Stimulated activated CD4-positive, alpha-beta T cell treated with anti-CD3 and anti-CD28 coated beads, Interleukin-1b, Interleukin-23, amount 100 ng/mL, for 4 hours (primary cell): ENCODE measurements around the gene THEMIS2.
"Not testable (repeated sequence)": the region's sequence is repeated elsewhere in the genome, so short reads cannot be mapped to it uniquely, and the experiment has no call there.

Source experiments
- DNase-seq, 2 donors: peaks; one replicate each; pipeline ENCODE4 v3.0.0-alpha.2; 2020; ENCODE audit warnings: low read depth in 2 of 2

THEMIS2 gene

GRCh38 chr1:27862671-27863537 is 9.4 kb upstream of the THEMIS2 start:
- DNase-seq, result no peak

- no peak for DNase-seq
These were observed 8.8 kb upstream of the THEMIS2 start for GRCh38 chr1:27863538-27863915.

DNA sequence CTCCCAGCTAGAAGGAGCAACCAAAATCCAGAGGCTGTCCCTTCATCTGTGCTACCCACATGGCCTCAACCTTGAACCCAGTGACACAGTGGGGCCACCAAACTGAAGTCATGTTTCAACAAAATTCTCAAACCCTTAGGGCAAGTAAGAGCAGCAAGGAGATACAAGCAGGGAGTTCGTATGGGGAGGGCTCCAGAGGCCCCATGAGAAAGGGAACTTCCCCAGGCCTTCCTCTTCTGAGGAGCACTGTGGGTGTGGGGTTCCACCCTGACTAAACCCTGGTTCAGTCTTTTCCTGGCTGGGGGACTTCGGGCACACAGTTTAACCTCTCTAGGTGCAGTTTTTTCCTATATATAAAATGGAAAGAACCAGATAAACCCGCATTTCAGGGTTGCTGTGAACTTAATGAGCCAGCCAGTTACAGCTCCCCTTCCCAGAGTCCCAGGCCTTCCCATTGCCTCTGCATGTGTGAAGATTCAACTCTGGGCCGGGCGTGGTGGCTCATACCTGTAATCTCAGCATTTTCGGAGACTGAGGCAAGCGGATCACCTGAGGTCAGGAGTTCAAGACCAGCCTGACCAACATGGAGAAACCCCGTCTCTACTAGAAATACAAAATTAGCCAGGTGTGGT is 8.0 kb upstream of the THEMIS2 start:
- no peak for DNase-seq

- DNase-seq, result no peak
These were observed 6.5 kb upstream of the THEMIS2 start for GRCh38 chr1:27865821-27866220.

GRCh38 chr1:27868556-27868931 is 3.8 kb upstream of the THEMIS2 start:
- DNase-seq, result no peak

DNA sequence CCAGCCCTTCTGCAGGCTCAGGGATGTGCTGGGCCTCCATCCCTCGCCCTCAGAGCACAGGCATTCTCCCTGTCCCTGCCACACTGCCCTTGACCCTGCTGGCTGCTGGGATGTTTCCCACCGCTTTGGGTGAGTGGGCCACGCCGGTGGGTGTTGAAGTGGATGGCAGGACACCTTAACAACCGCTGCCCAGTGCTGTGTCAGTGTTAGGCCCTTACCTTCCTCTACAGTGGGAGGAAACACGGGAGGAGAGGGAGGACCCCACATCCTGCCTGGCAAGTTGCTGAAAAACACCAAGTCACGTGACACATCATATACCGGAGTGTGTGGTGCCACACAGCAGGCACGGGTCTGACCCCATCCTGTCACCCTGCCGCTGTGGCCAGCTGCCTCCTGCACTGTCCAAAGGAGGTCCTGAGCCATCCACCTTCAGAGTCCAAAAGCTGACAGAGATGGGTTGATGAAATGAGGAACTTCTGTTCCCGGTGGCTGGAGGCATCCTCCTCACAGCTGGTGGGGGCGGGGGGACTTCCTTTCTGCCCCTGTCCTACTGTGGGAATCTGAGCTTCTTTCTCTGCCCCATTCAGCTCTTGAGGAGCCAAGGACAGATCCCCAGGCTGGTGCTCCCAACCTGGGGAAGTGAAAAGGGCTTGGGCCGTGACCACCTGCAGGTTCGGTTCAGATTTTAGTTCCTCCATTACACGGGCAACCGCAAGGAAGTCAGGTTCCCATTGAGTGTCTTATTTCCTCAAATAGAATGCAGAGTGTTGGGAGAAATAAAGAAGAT is 3.2 kb upstream of the THEMIS2 start:
- DNase-seq, result no peak

DNA sequence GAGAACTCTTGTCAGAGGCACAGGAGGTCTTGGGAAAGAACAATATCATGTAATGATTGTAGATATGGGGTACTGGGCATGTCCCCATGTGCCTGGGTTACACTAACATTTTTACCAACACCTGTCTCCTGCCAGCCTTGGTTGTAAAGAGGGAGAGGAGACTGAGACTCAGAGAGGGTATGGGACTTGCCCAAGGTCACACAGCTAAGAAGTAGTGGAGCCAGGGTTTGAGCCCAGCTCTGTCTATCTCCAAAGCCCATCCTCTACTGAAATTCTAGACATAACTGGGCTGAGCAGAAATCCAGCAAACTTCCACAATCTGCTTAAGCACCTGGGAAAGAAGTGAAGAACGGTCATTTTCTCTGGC is 2.6 kb upstream of the THEMIS2 start:
- DNase-seq, result no peak

GRCh38 chr1:27871076-27871475 is 1.3 kb upstream of the THEMIS2 start:
- not testable (repeated sequence) for DNase-seq

DNA sequence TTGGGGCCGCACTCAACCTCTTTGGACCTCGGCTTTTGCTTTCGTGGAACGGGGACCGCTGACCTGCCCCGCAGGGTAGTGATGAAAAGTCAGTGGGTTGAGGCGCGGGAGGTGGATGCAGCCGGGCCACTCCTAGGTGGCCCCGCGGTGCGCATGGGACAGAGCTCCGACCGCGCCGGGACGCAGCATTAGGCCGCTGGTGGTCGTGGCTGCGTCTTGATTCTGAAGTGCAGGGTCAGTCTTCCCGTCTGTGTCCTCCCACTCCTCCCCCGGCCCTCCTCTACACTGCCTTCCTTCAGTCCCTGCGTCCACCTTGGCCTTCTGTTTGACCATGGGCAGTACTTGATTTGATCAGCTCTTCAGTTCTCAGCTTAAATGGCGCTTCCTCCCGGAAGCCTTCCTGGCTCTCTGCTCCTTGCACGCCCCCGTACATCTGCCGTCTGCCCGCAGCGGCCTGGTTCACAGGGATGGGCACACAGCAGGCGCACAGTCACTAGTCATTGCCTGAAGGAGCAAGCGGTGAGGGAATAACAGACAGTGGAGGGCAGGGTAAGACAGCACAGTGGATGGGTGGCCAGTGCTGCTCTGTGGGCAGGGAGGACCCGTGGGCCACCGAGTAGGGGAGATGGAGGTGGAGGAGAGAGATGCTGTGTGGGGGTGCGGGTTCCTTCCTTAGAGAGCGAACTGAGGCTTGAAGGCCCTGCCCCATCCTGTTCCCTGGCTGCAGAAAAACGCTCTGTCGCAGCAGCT is 633 bp downstream of the THEMIS2 start:
- DNase-seq, result no peak

DNA sequence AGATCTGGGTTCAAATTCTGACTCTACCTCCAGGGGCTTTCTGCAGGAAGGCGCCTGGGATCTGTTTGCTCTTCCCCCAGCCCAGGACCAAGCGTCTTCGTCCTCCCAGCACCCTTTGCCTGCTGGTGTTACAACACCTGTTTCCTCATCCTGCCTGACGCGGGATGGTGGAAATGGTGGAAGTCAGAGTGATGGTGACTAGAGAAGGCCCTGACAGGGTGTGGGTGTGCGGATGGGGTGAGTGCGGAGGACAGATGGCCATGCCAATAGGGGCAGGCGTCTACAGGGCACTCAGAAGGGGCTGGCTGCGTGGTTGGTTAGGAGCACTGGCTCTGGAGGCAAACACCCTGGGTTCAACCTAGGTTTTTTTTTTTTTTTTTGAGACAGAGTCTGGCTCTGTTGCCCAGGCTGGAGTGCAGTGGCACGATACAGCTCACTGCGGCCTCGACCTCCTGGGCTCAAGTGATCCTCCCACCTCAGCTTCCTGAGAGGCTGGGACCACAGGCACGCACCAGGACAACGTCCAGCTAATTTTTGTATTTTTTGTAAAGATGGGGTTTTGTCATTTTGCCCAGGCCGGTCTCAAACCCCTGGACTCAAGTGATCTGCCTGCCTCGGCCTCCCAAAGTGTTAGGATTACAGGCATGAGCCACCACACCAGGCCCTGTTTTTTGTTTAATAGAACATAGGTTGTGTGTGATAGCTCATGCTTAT is 1.5 kb downstream of the THEMIS2 start:
- DNase-seq, result no peak

DNA sequence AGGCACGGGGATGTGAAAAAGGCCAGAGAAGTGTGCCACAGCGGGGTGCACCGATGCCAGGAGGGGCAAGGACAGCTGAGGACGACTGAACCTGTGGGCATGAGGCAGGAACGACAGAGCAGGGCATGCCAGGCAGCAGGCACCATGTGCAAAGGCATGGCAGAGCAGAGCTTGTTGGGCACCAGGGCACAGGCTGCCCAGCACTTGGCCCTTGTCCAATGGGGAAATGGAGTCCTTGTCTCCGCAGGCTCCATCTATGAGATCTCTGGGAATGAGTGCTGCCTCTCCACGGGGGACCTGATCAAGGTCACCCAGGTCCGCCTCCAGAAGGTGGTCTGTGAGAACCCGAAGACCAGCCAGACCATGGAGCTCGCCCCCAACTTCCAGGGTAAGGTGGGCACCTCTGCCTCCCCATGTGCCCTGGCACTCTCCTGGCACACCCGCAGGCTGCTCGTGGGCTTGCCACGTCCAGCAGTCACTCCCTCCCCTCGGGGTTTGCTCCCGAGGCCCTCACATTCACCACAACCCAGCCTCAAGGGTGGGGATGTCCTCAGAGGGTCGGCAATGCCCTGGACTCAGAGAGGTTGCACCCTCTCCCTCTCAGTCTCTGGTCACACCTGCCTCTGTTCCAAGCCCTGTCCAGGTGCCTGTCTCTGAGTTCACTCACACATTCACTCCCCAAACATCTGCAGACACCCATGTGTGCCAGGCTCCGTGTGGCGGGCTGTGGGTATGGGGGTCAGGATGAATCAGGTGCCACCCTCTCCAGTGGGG is 4.2 kb downstream of the THEMIS2 start:
- no peak for DNase-seq

DNA sequence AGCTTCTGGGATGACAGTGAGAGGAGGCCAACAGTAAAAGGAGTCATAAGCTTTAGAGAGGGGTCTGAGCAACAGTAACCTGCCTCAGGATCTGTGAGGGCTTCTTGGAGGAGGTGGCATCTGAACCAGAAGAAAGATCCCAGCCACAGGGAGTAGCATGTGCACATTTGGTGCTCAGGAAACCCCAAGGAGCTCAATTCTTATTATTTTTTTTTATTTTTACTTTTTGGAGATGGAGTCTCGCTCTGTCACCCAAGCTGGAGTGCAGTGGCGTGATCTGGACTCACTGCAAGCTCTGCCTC is 4.7 kb downstream of the THEMIS2 start:
- no peak for DNase-seq

DNA sequence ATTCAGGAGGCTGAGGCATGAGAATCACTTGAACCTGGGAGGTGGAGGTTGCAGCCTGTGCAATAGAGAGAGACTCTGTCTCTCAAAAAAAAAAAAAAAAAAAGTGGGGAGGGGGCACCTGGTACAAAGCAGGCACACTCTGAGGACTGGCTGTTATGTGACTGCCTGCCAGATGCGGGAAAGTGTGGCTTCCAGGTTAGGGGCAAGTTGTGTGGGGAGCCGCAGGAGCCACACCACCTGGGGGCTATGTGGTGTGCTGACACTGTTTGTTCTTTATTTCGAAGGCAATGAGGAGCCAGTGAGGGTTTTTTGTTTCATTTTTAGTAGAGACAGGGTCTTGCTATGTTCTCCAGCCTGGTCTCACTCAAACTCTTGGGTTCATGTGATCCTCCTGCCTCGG is 5.7 kb downstream of the THEMIS2 start:
- no peak for DNase-seq

DNA sequence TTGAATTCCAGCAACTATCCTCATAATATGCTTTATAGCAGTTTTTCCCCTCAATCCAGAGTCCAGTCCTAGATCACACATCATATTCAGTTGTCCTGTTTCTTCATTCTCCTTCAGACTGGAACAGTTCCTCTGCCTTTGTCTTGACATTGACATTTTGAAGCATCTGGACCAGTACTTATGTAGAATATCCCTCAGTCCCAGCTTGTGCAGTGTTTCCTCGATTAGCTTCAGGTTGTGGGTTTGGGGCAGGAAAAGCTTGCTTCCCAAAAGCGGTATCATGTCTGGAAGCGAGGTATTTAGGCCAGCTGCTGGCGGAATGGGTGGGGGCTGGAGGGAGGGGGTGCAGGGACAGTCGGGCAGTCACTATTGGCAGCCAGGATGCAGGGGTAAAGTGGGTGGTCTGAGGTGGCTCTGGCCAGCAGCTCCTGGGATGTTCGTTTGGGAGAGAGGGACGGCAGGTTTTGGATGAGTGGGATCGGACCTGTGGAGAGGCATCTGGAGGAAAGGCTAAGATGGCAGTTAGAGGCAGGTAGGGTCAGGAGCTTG is 6.5 kb downstream of the THEMIS2 start:
- DNase-seq, result no peak

DNA sequence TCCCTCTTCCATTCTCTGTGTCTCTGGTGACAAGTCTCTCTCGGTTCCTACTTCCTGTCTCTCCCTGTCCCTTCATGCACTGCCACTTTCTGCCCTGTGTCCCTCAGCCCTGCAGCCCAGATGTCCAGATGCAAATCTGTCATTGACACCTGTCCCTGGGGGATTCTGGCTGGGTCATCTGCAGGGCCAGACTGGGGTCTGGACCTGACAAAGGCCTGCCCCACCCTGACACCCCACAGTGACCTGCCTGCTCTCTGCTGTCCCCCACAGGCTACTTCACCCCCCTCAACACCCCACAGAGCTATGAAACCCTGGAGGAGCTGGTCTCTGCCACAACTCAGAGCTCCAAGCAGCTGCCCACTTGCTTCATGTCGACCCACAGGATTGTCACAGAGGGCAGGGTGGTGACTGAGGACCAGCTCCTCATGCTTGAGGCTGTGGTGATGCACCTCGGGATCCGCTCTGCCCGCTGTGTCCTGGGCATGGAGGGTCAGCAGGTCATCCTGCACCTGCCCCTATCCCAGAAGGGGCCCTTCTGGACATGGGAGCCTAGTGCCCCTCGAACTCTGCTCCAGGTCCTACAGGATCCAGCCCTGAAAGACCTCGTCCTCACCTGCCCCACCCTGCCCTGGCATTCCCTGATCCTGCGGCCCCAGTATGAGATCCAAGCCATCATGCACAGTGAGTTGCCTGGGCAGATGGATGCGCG is 7.2 kb downstream of the THEMIS2 start:
- DNase-seq, result no peak

GRCh38 chr1:27882543-27882903 is 10.2 kb downstream of the THEMIS2 start:
- no peak for DNase-seq

- no peak for DNase-seq
These were observed 11.2 kb downstream of the THEMIS2 start for GRCh38 chr1:27883536-27883935.

DNA sequence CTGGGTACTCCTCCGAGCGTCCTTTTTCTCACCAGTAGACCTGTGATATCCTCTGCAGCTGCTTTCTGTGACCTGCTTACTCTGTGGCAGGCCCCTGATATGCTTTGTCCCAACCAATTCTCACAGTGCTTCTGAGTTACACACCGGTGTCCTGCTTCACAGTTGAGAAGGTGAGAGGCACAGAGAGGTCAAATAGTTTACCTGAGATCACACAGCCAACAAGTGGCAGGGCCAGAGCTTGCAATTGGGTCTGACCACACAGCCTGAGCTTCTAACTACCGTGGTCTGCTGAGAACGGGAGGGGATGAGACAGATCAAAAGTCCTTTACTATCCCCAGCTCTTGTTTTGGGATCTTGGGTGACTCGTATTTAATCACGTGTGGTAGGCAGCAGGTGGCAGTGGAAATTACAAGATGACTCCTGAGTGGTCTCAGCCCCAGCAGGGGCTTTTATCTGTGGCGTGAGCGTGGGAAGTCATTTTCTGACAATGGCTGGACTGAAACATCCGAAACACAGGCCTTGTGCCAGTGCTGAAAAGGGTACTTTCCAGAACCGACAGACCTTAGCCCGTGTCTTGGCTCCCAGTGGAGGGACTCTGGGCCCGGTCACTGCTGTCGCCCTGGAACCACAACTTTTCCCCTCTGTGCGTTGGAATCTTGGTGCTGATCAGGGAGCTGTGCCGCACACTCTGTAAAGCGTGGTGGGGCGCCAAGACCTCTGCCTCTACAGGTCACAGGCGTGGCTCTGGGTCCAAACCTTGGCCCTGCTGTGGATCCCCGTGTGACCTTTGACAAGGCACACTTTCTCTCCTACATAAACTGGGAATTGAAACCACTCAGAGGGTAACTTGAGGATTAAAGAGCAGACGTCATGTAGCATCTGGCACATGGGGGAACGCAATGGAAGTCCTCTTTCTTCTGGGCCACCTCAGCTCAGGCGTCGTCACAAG is 11.9 kb downstream of the THEMIS2 start:
- DNase-seq, result no peak

DNA sequence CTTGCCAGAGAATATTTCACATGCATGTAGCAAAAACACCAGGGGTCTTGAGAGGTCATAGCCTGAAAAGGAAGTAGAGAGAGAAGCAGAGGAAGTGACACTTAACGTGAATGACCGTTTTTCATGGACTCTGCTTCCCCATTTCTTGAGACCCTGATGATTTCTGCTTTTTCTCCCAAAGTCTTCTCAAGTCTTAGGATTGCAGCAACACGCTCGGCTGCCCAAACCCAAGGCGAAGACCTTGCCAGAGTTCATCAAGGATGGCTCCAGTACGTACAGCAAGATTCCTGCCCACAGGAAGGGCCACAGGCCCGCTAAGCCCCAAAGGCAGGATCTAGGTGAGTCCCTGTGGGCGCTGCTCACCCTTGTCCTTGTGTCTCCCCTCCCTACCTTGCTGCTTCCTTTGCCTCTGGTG is 12.8 kb downstream of the THEMIS2 start:
- no peak for DNase-seq
